Right atrium auricular region (tissue), 2 donors: ENCODE data around the gene LMF1. TPM values are rescaled to one million over a fixed set of nuclear protein-coding genes. Genes with fewer than 3 reads are reported as not detected.

Experiments
- DNase-seq: peaks from one replicate; pipeline ENCODE4 v3.0.0-alpha.2; 2019; ENCODE audit warnings: low spot score
- H3K27ac ChIP-seq, 2 donors: fragments of 200-600 bp; sonication (generic); 1 replicate in 1 of 2; 2 replicates in 1 of 2; pipeline ENCODE4 v1.5.1; 2016 to 2019
- H3K27me3 ChIP-seq, 2 donors: fragments of 200-600 bp; sonication (generic); one replicate each; pipeline versions ENCODE4 v1.5.1 to v1.6.0; 2017 to 2019
- H3K36me3 ChIP-seq: fragments of 200-600 bp; sonication (generic); one replicate; pipeline ENCODE4 v1.5.1; 2016
- H3K4me1 ChIP-seq, 2 donors: fragments of 200-600 bp; sonication (generic); one replicate each; pipeline versions ENCODE4 v1.5.1 to v1.6.0; 2017 to 2019
- H3K4me3 ChIP-seq, 2 donors: fragments of 200-600 bp; sonication (generic); 1 replicate in 1 of 2; 2 replicates in 1 of 2; pipeline ENCODE4 v1.5.1; 2017 to 2019; ENCODE audit warnings: mild to moderate bottlenecking in 1 of 2, moderate library complexity in 1 of 2
- H3K9me3 ChIP-seq, 2 donors: fragments of 200-600 bp; sonication (generic); one replicate each; pipeline ENCODE4 v1.5.1; 2019
- CTCF ChIP-seq, 2 donors: fragments of 200-600 bp; sonication (generic); IDR thresholded peaks; one replicate each; pipeline ENCODE4 v1.5.1; 2019; ENCODE audit warnings: antibody characterized with exemption in 2 of 2
- total RNA-seq, 2 donors: library from RNA; depleted of rRNA; stranded (reverse); fragments of >200 nt; gene quantifications; one replicate each; pipeline ENCODE4 v1.1.0, GENCODE V29; 2016

Gene LMF1
- total RNA-seq, 2 donors from 2014 or later: 11.9 to 14.1 TPM

- no peak for TF ChIP-seq CTCF (IDR thresholded peaks at IDR 0.05)
- Histone ChIP-seq H3K27me3 (no peaks in the 10 kb centered on the region), H3K9me3 (peaks cover 0 to 24% of the 10 kb centered on the region in 2 donors), H3K4me1 (peaks cover 0 to 9% of the 10 kb centered on the region in 2 donors), H3K4me3 (peak overlapping the region; percentile 34 to 39), H3K27ac (peak overlapping the region in 1 of 2 donors; percentile 68), H3K36me3 (no peaks in the 10 kb centered on the region)
- no peak for DNase-seq
Observed at GRCh38 chr16:886802-887731, 83.7 kb downstream of the LMF1 start.

GRCh38 chr16:886084-886543 lies 84.7 kb downstream of the LMF1 start:
- no peak for DNase-seq
- no peaks in the 10 kb centered on the region for H3K36me3 ChIP-seq
- no peak for TF ChIP-seq CTCF (IDR thresholded peaks at IDR 0.05)
- H3K4me1 ChIP-seq: peaks cover 0 to 9% of the 10 kb centered on the region in 2 donors
- peak overlapping the region; percentile 11 to 25 for H3K4me3 ChIP-seq
- H3K27ac ChIP-seq: peak overlapping the region; percentile 55 to 74
- H3K27me3 ChIP-seq: no peaks in the 10 kb centered on the region
- H3K9me3 ChIP-seq: peaks cover 0 to 24% of the 10 kb centered on the region in 2 donors

GRCh38 chr16:885391-885790 lies 85.4 kb downstream of the LMF1 start:
- TF ChIP-seq CTCF (IDR thresholded peaks at IDR 0.05): no peak
- H3K4me3 ChIP-seq: no peak overlapping the region
- H3K4me1 ChIP-seq: peaks cover 0 to 9% of the 10 kb centered on the region in 2 donors
- H3K27ac ChIP-seq: no peak overlapping the region
- H3K36me3 ChIP-seq: no peaks in the 10 kb centered on the region
- H3K27me3 ChIP-seq: no peaks in the 10 kb centered on the region
- peaks cover 0 to 24% of the 10 kb centered on the region in 2 donors for H3K9me3 ChIP-seq
- no peak for DNase-seq

GRCh38 chr16:884232-884631 lies 86.6 kb downstream of the LMF1 start:
- Histone ChIP-seq H3K4me3 (no peak overlapping the region), H3K27ac (no peak overlapping the region), H3K27me3 (no peaks in the 10 kb centered on the region), H3K36me3 (no peaks in the 10 kb centered on the region), H3K9me3 (peaks cover 0 to 24% of the 10 kb centered on the region in 2 donors), H3K4me1 (peaks cover 0 to 9% of the 10 kb centered on the region in 2 donors)
- DNase-seq: no peak
- TF ChIP-seq CTCF (IDR thresholded peaks at IDR 0.05): no peak

- no peak for TF ChIP-seq CTCF (IDR thresholded peaks at IDR 0.05)
- peaks cover 0 to 9% of the 10 kb centered on the region in 2 donors for H3K4me1 ChIP-seq
- DNase-seq: no peak
- H3K36me3 ChIP-seq: no peaks in the 10 kb centered on the region
- no peaks in the 10 kb centered on the region for H3K27me3 ChIP-seq
- H3K9me3 ChIP-seq: peaks cover 0 to 24% of the 10 kb centered on the region in 2 donors
- H3K4me3 ChIP-seq: no peak overlapping the region
- no peak overlapping the region for H3K27ac ChIP-seq
Observed at GRCh38 chr16:883781-884180, 87.0 kb downstream of the LMF1 start.
